BJ (cell line): Measurements from ENCODE around the gene CTSE. TPM values are rescaled to one million over a fixed set of nuclear protein-coding genes. Genes with fewer than 3 reads are reported as not detected.

Experiments used
- CTCF ChIA-PET: fragments of 350-600 bp; formaldehyde crosslinking; extraction: SDS; loops from one replicate; lab custom pipeline; 2021; ENCODE audit warnings: antibody characterized with exemption, inconsistent platforms; lab: Yijun Ruan, JAX
- POLR2A ChIA-PET: fragments of 300-600 bp; sonication (Branson Sonifier 250); formaldehyde crosslinking; extraction: SDS; loops from one replicate; lab custom pipeline; 2021; ENCODE audit warnings: antibody characterized with exemption; lab: Charles Lee
- DNase-seq: peaks from one replicate; pipeline ENCODE4 v3.0.0-alpha.2; 2011; ENCODE audit warnings: low read depth
- H3K27me3 ChIP-seq: 2 replicates; pipeline ENCODE4 v1.6.0; 2011; ENCODE audit warnings: low read length; ENCODE audit not compliant: control insufficient read depth, insufficient read depth
- H3K36me3 ChIP-seq: 2 replicates; pipeline ENCODE4 v1.5.1; 2011; ENCODE audit warnings: low read length; ENCODE audit not compliant: control insufficient read depth, insufficient read depth
- H3K4me3 ChIP-seq: 2 replicates; pipeline ENCODE4 v1.5.1; 2011; ENCODE audit warnings: low read depth, mild to moderate bottlenecking, control low read depth, low read length
- polyA minus RNA-seq: library from RNA; depleted of rRNA, polyadenylated mRNA; stranded (reverse); fragments of >200 nt; gene quantifications from 2 replicates; pipeline ENCODE4 v1.2.3, GENCODE V29; 2011; rRNA and poly(A)+ RNA removed
- polyA plus RNA-seq: library from polyadenylated mRNA; depleted of rRNA; stranded (reverse); fragments of >200 nt; gene quantifications from 2 replicates; pipeline ENCODE4 v1.2.3, GENCODE V29; 2011; rRNA removed
- TF ChIP-seq, protein P1 (sequence below): IDR thresholded peaks from 2 replicates; pipeline ENCODE4 v1.5.1; 2011; ENCODE audit warnings: low read depth, mild to moderate bottlenecking, control low read depth, inconsistent platforms, low read length, moderate library complexity; ENCODE audit not compliant: insufficient read depth

Gene CTSE
- polyA plus RNA-seq (not detected in 2 replicates), polyA minus RNA-seq (not detected in 2 replicates)

DNA sequence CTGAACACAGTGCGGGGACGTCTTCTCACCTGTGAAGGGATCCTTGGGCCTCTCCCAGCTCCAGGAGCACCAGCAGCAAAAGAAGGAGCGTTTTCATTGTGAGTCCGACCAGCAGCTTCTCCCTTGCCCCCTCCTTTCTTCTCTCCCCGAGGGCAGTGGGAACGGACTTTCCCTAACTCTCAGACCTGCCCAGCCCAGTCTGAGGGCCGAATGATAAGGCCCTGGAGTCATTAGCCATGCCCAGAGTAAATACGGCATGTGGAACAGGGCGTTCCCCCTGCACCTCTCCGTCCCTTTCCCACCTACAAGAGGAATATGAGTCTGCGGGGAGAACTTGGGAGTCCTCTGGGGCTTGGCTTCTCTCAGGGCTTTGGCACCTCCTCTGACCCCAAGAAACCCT is at the start of gene CTSE:
Gene CTSE, minus strand, starts transcription at position 201 of the 400 bp plus-strand sequence. Its CDS starts 104 bp downstream, at position 97.
- no peak within 1 kb of the TSS for H3K4me3 ChIP-seq
- CTCF ChIA-PET = no interaction called here
- peaks cover 5% of the 10 kb centered on the region for H3K27me3 ChIP-seq
- TF ChIP-seq, protein P1, sequence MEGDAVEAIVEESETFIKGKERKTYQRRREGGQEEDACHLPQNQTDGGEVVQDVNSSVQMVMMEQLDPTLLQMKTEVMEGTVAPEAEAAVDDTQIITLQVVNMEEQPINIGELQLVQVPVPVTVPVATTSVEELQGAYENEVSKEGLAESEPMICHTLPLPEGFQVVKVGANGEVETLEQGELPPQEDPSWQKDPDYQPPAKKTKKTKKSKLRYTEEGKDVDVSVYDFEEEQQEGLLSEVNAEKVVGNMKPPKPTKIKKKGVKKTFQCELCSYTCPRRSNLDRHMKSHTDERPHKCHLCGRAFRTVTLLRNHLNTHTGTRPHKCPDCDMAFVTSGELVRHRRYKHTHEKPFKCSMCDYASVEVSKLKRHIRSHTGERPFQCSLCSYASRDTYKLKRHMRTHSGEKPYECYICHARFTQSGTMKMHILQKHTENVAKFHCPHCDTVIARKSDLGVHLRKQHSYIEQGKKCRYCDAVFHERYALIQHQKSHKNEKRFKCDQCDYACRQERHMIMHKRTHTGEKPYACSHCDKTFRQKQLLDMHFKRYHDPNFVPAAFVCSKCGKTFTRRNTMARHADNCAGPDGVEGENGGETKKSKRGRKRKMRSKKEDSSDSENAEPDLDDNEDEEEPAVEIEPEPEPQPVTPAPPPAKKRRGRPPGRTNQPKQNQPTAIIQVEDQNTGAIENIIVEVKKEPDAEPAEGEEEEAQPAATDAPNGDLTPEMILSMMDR = no peak
- no peaks in the 10 kb centered on the region for H3K36me3 ChIP-seq
- POLR2A ChIA-PET = no interaction called here
- no peak for DNase-seq

DNA sequence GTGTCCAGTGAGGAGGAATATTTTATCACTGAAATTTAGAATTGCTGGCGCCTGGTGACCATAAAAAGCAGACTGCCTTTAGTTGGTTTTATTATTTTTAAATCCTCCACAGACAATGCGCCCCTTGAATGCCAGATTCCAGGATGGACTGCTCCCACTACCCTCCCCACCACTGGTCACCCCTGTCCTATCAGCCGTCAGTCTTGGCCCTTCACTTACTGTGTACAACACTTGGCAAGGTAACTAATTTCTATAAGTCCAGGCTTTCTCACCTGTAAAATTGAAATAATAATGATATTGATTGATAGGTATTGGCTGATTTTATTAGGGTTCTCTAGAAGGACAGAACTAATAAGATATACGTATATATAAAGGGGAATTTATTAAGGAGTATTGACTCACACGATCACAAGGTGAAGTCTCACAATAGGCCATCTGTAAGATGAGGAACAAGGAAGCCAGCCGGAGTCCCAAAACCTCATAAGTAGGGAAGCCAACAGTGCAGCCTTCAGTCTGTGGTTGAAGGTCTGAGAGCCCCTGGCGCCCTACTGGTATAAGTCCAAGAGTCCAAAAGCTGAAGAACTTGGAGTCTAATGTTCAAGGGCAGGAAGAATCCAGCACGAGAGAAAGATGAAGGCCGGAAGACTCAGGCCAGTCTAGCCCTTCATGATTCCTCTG is 47.1 kb upstream of the CTSE start:
- TF ChIP-seq, protein P1 = no peak
- H3K4me3 ChIP-seq = no peak overlapping the region
- H3K36me3 ChIP-seq = no peaks in the 10 kb centered on the region
- H3K27me3 ChIP-seq = peaks cover 19% of the 10 kb centered on the region
- ChIA-PET CTCF (interaction anchor here (1.5 kb wide), 1 partner anchor 35 kb away, joined by 4 read pairs; no protein-coding TSS in a partner anchor), POLR2A (no interaction called here)
- DNase-seq = no peak

DNA sequence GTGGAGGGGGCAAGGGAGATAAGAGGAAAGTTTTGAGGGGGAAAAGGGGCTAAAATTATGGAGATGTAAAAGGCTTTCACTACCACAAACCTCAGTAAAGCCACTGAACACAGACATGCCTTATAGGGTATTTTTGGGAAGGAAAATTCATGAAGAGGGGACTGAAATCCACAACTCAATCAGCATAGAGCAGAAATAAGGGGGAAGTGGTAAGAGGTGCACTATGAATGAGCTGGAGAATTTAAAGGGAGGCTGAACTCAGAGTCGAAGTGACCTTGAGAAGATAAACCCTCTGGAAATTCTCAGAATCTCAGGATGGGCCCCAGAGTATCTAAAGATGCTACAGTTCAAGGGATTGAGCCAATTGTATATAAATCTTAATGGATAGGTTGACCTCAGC is 44.6 kb upstream of the CTSE start:
- CTCF ChIA-PET = interaction anchor here (2.1 to 2.4 kb wide), 2 partner anchors 12 to 38 kb away, joined by 5 to 8 read pairs; no protein-coding TSS in a partner anchor
- POLR2A ChIA-PET = no interaction called here
- no peak for DNase-seq
- Histone ChIP-seq H3K36me3 (no peaks in the 10 kb centered on the region), H3K27me3 (peaks cover 19% of the 10 kb centered on the region), H3K4me3 (no peak overlapping the region)
- TF ChIP-seq, protein P1 = no peak

DNA sequence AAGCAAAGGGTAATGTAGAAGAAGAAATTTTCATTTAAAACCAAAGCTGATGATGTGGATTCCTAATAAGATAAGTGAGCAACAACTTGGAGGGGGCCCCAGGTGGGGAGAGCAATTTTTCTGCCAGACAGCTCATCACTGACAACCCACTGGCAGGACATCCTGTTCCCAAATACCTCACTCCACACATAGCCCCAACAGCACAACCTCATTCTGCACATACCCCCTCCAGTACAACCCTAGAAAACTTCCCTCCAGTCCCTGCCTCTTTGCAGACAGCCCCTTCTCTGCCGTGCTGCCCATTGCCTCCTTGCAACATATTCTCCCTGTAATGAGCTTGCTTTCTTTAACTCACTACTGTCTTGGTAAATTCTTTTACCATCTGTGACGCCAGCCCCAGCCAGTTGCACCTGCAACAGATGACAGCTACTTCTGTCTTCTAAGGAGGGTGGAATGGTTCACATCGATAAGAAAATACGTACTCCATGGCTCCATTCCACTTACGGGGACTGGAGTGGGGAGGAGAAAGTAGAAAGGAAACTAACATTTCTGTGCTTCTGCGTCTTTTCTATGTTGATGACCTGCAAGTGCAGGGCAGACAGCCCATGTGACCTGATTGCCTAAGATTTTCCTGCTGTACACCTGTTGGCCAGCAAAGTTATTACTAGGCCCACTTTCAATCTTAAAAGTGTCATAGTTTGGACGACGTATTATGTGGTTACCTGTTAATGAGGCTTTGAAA is 44.0 kb upstream of the CTSE start:
- DNase-seq = no peak
- no peaks in the 10 kb centered on the region for H3K36me3 ChIP-seq
- H3K4me3 ChIP-seq = no peak overlapping the region
- ChIA-PET CTCF (interaction anchor here (0.7 to 2.4 kb wide), 3 partner anchors 19 to 37 kb away, joined by 3 to 5 read pairs (median 4); no protein-coding TSS in a partner anchor), POLR2A (no interaction called here)
- peaks cover 19% of the 10 kb centered on the region for H3K27me3 ChIP-seq
- TF ChIP-seq, protein P1 = no peak
